Dermis blood vessel endothelial cell (primary cell): ENCODE data around the gene ALDH1A2. TPM values are rescaled to one million over a fixed set of nuclear protein-coding genes. Genes with fewer than 3 reads are reported as not detected.
A peak's percentile ranks its signal among the peaks of the same experiment; 100 is the strongest.
"Not testable (repeated sequence)": the region's sequence is repeated elsewhere in the genome, so short reads cannot be mapped to it uniquely, and the experiment has no call there.

Experiments
- DNase-seq: peaks from one replicate; pipeline ENCODE4 v3.0.0; 2010
- total RNA-seq: library from RNA; depleted of rRNA; stranded (reverse); fragments of >200 nt; gene quantifications from 2 replicates; pipeline ENCODE4 v1.2.3, GENCODE V29; 2014

ALDH1A2 gene
- total RNA-seq, 1 donor from 2014 or later: 29.4 TPM

DNA sequence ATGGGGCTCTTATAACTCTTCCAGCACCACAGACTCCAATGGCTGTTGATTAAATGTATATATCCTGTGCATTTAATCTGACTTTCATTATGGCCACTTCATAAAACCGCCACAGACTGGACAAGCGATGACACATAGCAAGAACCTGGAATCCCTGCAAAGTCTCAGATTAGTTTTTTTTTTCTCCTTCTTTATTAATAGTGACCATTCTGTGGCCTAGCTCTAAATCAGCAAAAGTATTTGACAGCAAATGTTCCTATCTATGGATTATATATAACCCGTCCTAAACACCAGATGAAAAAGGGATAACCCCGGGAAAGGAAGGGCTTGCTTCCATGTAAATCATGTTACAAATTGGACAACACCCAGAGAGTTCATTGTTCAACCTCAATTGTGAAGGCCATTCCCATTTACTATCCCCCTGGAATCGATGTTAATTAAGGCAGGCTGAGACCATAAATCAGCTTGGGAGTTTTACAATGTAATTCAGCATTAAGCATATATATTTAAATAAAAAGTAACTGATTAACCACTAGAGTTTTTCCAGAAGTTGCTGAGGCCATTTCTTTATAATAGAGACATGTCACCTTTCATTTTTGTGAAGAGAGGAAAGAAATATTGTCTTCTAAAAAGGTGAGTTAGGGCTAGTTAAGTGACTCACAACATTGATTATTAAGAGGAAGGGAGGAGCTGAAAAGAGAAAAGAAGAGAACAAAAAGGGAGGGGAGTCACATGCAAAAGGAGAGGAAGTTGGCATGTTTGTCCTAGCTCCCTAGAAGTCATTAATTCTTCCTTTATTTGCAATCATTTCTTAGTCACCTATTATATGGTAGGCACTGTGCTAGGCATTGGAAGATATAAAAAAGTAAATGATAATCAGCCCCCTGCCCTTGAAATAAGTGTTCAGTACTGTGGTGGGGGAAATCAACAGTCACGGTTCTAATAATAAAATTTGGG is 26.2 kb downstream of the ALDH1A2 start:
- no peak for DNase-seq

- DNase-seq: peak; percentile 41
Measured at GRCh38 chr15:58038426-58039078, 27.0 kb downstream of the ALDH1A2 start.

DNA sequence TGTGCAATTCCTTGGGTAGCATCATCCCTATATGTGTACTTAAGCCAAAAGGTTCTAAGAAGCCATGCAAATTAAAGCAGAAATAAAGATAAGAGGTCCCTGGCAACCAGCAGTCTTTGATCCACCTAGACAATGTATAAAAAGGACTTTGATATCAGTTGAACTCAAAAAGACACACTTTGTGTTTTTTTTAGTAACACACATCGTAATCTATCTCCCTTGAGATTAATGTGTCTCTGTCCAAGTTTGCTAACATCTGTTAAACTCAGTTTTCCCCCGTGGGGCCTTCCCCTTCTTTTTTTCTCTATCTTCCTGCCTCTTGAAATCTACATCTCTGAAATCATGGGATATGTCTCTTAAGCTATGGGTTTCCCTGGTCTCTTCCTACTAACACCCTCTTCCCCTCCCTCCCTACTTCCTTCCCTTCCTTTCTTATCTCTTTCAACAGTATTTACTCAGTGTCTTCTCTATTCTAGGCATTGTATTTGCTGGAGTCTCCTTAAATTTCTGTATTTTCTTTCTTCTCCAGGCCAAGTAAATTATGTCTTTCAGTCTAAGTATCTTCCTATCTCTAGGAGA is 27.7 kb downstream of the ALDH1A2 start:
- DNase-seq: no peak

- DNase-seq: no peak
Measured at GRCh38 chr15:58036579-58036978, 28.9 kb downstream of the ALDH1A2 start.

- not testable (repeated sequence) for DNase-seq
Measured at GRCh38 chr15:58028392-58028791, 37.1 kb downstream of the ALDH1A2 start.

- DNase-seq: no peak
Measured at GRCh38 chr15:58026552-58026951, 39.0 kb downstream of the ALDH1A2 start.

DNA sequence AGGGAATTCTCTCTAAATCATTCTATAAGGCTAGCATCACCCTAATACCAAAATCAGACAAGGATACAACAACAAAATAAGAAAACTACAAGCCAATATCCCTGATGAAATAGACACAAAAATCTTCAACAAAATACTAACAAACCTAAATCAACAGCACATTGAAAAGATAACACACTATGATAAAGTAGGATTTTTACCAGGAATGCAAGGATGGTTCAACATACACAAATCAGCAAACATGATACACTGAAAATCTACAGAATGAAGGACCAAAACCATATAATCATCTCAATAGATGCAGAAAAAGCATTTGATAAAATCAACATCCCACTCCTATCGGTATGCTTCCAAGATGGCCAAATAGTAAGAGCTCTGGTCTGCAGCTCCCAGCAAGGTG is 39.5 kb downstream of the ALDH1A2 start:
- peak; percentile 17 for DNase-seq

- DNase-seq: no peak
Measured at GRCh38 chr15:58021332-58022230, 43.9 kb downstream of the ALDH1A2 start.

DNA sequence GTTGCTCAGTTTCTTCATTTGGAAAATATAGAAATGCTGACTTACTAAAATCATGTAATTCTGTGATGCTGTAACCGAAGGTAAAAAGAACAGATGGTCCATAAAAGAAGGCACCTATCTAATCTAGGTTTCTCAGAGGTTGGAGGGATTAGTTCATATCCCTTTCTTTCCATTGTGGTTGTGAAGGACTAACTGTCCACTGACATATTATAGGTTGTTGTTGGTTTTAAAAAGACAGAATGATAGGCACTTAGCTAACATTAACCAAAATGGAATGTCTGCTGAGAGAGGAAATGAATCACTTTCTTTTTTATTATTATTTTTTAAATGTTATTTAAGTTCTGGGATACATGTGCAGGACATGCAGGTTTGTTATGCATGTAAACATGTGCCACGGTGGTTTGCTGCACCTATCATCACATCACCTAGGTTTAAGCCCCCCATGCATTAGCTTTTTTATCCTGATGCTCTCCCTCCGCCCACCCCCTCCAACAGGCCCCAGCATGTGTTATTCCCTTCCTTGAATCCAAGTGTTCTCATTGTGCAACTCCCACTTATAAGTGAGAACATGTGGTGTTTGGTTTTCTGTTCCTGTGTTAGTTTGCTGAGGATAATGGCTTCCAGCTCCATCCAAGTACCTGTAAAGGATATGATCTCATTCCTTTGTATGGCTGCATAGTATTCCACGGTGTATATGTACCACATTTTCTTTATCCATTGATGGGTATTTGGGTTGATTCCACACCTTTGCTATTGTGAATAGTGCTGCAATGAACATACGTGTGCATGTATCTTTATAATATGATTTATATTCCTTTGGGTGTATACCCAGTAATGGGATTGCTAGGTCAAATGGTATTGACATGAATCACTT is 45.8 kb downstream of the ALDH1A2 start:
- peak; percentile 53 for DNase-seq

DNA sequence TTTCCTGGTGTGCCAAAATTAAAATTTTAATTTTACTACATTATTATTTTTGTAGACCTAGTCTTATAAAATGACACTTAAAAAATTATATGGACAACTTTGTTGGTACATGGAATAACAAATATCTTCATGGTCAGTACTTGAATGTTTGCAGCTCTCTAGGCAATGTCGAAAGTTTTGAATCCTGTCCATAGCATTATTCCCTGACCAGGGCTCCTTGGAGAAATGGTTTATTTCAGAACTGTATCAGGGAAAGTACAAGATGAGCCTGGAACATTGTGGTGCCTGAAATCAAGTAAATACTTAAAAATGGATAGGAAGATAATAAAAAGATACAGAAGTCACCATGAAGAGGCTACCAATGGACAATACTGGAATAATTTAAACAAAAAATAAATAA is 47.6 kb downstream of the ALDH1A2 start:
- no peak for DNase-seq

DNA sequence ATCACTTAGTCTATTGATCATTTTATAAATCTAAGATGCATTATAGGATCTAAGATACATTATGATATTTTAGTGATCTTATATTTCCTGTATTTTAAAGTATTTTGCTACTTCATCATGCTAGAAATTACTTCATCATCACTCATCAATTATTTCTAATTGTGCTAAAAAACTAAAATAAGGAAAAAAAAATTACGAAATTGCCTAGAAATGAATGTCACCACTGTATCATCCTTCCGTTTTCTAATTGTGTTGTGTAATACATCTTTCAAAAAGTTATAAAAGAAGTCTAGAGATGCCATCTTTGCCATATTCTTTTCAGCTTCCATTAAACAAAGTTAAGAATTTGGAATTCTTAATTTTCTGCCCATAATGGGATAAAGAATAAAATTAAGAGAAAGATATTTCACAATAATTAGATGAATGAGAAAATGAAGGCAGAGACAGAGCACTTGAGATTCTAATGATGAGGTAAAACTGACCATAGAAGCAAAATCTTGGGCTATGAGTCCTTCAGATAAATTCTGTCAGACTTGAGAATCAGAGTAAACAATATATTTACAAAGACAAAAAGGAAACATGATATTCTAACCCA is 48.8 kb downstream of the ALDH1A2 start:
- no peak for DNase-seq

GRCh38 chr15:58015565-58015964 is 49.9 kb downstream of the ALDH1A2 start:
- DNase-seq: no peak

DNA sequence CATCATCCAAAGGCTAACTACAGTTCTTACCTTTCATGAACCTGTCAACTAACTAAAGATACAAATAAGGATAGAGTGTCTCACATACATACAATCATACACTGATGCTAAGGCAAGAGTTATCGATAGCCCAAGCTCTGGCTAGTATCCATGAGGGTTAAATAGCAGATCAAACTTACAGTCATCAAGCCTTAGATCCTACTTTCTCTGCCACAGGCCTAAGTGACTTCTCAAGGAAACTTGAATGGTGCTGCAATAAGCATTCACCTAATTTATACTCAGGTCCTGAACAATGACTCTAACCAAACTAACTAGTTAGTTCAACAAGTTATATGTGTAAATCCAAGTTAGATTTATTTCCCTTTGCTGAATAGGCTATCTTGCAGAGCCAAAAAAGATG is 51.0 kb downstream of the ALDH1A2 start:
- DNase-seq: no peak

GRCh38 chr15:58014040-58014439 is 51.5 kb downstream of the ALDH1A2 start:
- no peak for DNase-seq

- no peak for DNase-seq
Measured at GRCh38 chr15:58010983-58011382, 54.5 kb downstream of the ALDH1A2 start.

DNA sequence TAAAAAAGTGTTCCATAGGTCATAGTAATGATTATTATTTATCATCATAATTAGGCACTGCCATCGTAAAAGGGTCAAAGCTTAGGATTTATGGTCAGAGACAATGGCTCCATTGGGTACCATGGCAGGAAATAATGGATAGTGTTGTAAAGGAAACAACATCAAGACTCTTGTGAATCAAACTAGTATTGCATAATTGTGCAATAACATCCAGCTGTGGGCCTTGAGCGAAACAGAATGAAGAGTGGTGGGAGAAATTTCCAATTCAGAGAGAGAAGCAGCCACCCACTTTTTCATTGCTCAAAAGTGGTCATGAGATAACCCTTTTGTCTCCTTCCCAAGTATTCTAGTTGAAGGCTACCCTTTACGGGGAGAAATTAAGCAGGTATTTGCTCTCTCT is 61.7 kb downstream of the ALDH1A2 start:
- DNase-seq: no peak

DNA sequence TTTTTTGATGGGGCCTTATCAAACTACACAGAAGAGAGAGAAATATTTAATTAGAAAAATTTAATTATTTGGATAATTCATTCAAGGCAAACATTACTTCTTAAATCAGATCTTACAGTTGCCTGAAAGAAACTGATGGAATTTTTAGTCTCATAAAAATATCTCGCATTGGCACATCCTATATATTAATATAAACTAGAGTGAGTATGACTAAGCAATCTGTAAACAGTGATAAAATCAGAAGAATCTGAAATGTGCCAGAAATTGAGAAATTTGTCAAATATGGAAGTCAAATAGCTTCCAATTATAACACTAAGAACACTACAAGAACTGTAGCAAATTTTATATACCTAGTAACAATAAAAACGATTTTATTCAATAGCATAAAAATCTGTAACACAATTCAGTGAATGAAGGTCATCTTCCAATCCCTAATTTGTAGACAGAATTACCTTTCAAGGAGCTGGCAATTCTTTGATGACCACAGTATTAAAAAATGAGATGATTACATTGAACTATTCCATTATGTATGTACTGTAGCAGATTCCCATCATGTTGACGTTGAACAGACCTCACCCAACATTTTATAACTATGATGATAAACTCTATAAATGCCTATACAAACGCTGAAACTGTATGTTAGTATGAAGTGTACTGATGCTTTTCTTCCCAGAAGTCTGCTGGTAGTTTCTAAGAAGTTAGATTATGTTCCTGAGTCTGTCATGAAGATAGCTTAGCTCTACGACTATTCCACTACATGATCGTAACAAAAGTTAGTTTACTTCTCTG is 63.0 kb downstream of the ALDH1A2 start:
- no peak for DNase-seq

DNA sequence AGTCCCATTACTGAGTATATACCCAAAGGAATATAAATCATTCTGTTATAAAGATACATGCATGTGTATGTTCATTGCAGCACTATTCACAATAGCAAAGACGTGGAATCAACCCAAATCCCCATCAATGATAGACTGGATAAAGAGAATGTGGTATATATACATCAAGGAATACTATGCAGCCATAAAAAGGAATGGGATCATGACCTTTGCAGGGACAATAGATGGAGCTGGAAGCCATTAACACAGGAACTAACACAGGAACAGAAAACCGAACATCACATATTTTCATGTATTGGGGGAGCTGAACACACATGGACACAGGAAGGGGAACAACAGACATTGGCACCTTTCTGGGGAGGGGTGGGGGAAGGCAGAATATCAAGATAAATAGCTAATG is 65.8 kb downstream of the ALDH1A2 start:
- not testable (repeated sequence) for DNase-seq

DNA sequence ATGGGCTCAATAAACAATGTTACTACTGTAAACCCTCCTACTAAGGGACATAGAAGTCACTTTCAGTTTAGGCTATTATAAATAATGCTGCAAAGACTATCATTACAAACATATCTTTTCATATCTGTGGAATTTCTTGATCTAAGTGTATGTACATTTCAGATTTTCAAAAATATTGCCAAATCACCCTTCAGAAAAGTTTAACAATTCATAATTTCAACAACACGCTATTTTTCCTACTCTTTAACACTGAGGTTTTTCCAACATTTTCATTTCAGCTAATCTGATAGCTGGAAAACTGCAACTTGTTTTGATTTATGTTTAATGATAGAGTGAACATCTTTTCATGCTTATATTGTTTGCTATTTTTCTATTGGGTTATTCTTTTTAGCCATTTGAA is 69.0 kb downstream of the ALDH1A2 start:
- DNase-seq: no peak
